Measurements from ENCODE around the gene ARHGAP26.
A peak's percentile ranks its signal among the peaks of the same experiment; 100 is the strongest.
"Not testable (repeated sequence)": the region's sequence is repeated elsewhere in the genome, so short reads cannot be mapped to it uniquely, and the experiment has no call there.

ARHGAP26 gene

DNA sequence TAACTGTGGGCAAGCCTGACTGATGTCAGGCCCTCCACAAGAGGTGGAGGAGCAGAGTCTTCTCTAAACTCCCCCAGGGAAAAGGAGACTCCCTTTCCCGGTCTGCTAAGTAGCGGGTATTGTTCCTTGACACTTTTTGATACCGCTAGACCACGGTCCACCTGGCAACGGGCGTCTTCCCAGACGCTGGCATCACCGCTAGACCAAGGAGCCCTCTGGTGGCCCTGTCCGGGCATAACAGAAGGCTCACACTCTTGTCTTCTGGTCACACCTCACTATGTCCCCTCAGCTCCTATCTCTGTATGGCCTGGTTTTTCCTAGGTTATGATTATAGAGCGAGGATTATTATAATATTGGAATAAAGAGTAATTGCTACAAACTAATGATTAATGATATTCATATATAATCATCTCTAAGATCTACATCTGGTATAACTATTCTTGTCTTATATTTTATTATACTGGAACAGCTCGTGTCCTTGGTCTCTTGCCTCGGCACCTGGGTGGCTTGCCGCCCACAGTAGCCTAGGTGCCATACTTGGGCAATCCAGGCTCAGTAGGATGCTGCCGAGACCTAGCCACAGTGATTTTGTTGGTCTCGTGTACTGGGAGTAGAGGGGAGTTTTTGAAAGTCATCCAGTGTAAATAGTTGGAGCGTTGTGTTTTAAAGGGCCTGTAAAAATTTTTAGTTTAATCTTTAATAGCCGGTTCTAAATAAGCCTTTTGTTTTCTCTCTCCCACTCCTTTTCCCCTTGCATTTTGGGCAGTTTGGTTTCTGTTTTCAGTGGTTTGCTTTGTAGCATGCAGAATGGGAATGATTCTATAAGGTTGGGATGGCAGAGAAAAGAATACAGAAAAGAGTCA is 195.3 kb downstream of the ARHGAP26 start:
- not testable (repeated sequence) for H3K4me3 ChIP-seq (ENCODE audit: low read depth, low read length); DNase-seq (ENCODE audit: low read depth)

DNA sequence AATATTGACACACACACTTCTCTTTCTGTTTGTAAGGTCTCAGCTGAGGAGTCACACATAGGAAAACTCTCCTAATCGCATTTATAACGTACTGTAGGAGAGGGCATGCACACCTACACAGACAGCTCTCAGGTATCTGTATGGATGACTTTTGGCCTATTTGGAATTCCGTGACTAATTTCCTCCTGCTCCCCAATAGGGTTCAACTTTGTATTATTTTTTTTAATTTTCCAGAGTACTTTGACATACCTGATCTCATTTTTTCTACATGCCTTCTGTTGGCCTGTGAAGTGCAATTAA is 195.9 kb downstream of the ARHGAP26 start:
- H3K4me3 ChIP-seq (ENCODE audit: low read depth, low read length) = no peak overlapping the region
- no peak for DNase-seq (ENCODE audit: low read depth)

DNA sequence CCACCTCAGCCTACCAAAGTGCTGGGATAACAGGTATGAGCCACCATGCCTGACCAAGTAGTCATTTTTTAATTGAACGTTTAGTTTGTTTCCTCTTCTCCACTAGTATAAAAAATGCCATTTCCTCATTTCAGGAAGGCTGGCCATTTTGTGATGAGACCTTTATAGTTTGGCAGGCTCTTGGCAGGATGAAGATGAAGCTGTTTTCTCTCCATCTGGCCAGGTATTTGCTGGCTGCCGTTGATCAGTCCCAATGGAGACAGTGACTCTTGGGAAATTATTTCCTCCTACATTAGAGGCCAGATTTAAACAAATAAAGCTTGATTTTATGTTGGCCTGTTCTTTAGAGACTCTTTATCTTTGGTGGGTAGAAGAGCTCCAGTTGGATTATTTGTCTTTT is 199.0 kb downstream of the ARHGAP26 start:
- H3K4me3 ChIP-seq (ENCODE audit: low read depth, low read length) = no peak overlapping the region
- DNase-seq (ENCODE audit: low read depth) = no peak

DNA sequence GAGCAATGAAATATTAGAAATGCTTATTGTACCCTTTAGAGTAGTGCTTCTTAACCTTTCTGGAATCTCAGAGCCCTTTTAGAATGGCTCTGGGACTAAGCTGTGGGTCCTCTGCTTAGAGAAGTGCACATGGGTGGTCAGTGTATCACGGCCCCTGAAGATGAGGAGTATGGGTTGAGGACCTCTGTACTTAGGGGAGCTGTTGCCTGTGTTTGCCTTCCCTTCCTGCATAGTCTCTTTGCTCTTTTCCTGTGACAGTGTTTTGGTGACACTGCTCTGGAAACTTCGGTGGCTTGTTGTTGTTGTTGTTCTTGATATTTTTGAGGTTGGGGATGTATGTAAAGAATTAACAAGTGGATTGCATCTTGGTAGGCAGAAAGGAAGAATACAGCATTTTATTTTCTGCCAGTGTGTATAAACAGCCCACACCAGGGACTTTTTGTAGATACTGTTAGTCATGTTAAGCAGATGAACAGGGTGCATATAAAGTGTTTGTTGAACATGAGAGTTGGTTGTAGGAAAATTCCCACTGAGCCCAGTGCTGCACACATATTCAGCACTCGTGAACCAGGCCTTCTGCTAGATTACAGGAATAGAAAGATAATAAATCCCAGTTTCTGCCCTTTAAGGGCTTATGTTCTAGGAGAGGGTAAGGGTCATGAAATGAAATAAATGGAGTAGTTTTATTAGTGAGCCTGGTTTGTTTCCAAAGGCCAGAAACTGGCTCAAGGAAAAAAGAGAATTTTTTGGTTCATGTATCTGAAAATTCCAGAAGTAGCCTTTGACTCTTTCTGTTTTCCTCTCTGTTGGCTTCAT is 199.7 kb downstream of the ARHGAP26 start:
- H3K4me3 ChIP-seq (ENCODE audit: low read depth, low read length) = no peak overlapping the region
- no peak for DNase-seq (ENCODE audit: low read depth)

GRCh38 chr5:142970440-142971030 is 200.4 kb downstream of the ARHGAP26 start:
- no peak for DNase-seq (ENCODE audit: low read depth)
- no peak overlapping the region for H3K4me3 ChIP-seq (ENCODE audit: low read depth, low read length)

DNA sequence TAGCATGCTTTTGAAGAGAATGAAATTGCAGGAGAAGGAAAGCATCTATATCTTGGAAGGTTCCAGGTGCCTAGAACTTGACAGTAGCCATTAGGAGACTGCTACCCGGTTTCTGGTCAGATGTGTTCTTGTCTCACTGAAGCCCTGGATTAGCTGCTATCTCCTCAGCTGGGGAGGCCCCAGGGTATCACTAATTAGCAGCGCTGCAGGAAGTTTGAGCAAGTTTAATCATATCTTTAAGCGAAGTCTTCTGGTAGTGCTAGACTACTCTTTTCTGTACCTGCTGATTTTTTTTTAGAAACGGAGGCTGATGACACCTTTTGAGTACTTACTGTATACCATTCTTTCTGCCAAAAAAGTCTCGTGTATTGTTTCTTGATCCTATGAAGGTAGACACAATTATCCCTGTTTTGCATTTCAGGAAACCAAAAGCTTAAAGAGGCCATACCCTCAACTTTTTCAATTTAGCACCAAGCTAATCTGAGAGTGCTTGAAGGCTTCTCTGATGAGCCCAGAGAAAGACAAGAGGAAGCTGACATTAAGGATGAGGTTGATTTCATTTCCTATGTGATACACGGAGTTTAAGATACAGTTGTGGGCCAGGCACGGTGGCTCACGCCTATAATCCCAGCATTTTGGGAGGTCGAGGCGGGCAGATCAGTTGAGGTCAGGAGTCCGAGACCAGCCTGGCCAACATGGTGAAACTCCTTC is 201.3 kb downstream of the ARHGAP26 start:
- DNase-seq (ENCODE audit: low read depth) = no peak
- no peak overlapping the region for H3K4me3 ChIP-seq (ENCODE audit: low read depth, low read length)

DNA sequence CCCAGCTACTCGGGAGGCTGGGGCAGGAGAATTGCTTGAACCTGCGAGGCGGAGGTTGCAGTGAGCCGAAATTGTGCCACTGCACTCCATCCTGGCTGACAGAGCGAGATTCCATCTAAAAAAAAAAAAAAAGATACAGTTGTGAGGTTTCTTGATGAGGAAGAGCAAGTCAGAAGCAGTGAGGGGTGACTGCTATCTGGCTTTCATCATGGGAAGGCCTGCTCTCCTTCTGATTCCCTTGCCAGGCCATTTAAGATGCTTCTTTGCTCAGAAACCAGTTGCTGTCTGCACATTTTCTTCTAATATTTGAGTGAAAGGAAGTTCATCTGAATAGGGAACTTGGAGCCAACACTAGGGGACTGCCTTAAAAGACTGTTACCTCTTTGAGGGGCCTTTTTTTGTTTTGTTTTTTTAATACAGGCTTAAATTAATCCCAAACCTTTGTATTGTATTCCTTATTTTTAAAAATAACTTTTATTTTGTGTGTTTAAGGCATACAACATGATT is 201.9 kb downstream of the ARHGAP26 start:
- no peak for DNase-seq (ENCODE audit: low read depth)
- H3K4me3 ChIP-seq (ENCODE audit: low read depth, low read length) = no peak overlapping the region

GRCh38 chr5:142973932-142974331 is 203.8 kb downstream of the ARHGAP26 start:
- H3K4me3 ChIP-seq (ENCODE audit: low read depth, low read length) = no peak overlapping the region
- DNase-seq (ENCODE audit: low read depth) = no peak

DNA sequence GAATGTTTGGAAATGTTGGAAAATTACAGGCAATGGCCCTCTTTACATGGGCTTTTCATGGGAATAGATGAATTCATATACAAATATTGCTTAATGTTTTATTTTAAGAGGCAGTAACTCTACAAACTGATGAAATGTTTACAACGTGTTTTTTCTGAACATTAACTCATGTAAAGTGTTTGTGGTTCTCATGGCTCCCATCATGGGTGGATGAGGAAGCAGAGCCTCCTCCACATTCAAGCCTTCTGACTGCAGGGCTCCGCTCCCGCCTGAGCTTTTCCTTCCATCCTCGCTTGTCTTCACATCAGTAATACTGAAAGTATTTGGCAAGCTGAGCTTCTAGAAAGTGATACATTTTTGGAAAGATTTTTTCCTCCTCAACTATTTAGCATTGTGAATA is 204.2 kb downstream of the ARHGAP26 start:
- no peak overlapping the region for H3K4me3 ChIP-seq (ENCODE audit: low read depth, low read length)
- no peak for DNase-seq (ENCODE audit: low read depth)

GRCh38 chr5:142976861-142977260 is 206.7 kb downstream of the ARHGAP26 start:
- no peak overlapping the region for H3K4me3 ChIP-seq (ENCODE audit: low read depth, low read length)
- no peak for DNase-seq (ENCODE audit: low read depth)

DNA sequence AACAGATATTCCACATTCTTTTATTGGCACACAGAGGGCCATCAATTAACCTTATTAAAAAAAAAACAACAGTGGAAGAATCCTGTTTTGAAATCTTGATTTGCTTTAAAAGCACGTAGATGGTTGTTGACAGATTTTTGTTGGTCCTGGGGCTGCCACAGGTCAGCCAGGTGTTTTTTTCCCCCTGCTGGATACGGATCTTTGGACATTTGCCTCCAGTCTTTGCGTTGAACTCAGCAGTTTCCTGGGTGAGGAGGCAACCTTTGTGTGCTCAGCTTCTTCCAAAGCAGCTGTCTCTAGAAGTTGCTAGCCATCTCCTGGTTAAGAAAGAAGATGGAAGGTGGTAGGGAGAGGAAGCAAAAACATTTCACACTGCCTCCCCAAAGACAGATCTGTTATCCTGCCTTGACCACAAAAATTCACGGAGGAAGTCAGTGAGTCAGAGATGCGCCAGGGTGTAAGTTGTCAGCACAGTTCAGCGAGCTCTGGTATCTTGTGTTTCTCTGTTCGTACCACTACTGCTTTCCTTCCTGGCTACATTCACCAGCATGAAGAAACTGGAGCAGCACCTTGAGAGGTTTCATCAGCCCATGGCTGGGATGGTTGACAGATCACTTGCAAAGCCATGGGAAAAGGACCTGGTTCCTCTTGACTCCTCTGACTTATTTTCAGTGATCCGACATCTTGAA is 207.3 kb downstream of the ARHGAP26 start:
- H3K4me3 ChIP-seq (ENCODE audit: low read depth, low read length) = no peak overlapping the region
- peak; percentile 88 for DNase-seq (ENCODE audit: low read depth)

DNA sequence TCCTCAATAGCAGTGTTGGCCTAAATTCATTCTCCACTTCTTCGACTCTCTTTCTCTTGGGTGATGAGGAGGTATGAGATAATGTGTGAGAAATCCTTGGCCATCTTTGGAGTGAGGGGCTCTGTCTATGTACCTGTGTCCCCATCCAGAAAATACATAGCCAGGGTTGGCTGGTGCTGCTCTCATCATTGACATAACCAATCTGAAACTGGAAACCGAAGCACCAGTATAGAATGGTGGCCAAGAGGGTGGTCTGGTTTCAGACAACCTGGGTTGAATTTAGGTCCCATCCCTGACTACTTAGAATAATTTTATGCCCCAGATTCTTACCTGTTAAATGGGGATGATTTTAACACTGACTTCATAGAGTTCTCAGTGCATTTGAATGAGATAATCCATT is 208.1 kb downstream of the ARHGAP26 start:
- no peak for DNase-seq (ENCODE audit: low read depth)
- no peak overlapping the region for H3K4me3 ChIP-seq (ENCODE audit: low read depth, low read length)

- no peak for DNase-seq (ENCODE audit: low read depth)
Observed at GRCh38 chr5:142978726-142979125, 208.5 kb downstream of the ARHGAP26 start.

GRCh38 chr5:142979636-142980035 is 209.5 kb downstream of the ARHGAP26 start:
- DNase-seq (ENCODE audit: low read depth) = no peak
- H3K4me3 ChIP-seq (ENCODE audit: low read depth, low read length) = no peak overlapping the region

More at GRCh38 chr5:142978726-142979125, 208.5 kb downstream of the ARHGAP26 start:
- no peak overlapping the region for H3K4me3 ChIP-seq (ENCODE audit: low read depth, low read length)

DNA sequence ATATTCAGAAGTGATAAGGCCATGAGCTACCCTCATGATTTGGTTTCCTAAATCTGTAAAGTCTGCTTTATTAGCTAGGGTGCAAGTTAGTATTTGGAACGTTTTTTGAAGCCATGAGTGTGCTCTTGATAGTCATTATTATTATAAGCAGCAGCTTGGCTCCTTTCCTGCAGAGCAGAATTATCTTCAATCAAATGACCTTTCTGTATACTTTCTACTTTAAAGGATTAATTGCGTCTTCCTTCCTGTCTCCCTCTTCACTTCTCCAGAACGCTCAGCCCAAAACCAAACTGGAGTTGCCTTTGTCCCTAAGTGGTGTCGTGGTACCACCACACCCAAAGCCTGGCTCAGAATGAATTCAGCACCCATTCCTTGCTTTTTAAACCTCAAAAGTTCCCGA is 211.3 kb downstream of the ARHGAP26 start:
- no peak for DNase-seq (ENCODE audit: low read depth)
- H3K4me3 ChIP-seq (ENCODE audit: low read depth, low read length) = no peak overlapping the region

GRCh38 chr5:142981886-142982820 is 212.0 kb downstream of the ARHGAP26 start:
- peak; percentile 54 for DNase-seq (ENCODE audit: low read depth)
- H3K4me3 ChIP-seq (ENCODE audit: low read depth, low read length) = no peak overlapping the region

DNA sequence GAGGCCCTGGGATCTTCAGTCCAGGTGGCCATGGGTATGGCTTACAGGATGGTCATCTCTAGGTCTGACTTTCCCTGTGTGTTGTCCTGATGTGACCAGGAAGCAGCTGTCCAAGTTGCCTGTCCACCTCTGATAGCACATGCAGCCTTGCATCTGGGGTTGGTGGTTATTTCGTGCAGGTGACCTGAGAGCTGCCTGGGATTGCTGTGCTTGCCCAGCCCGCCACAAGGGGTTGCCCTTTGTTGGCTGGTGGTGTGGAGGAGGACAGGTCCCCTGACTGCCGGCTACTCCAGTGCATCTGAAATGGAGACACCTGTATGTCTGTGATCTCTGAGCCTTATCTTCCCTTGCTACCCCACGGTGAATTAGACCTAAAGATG is 212.6 kb downstream of the ARHGAP26 start:
- H3K4me3 ChIP-seq (ENCODE audit: low read depth, low read length) = no peak overlapping the region
- DNase-seq (ENCODE audit: low read depth) = no peak

GRCh38 chr5:142984011-142984410 is 213.8 kb downstream of the ARHGAP26 start:
- no peak for DNase-seq (ENCODE audit: low read depth)
- H3K4me3 ChIP-seq (ENCODE audit: low read depth, low read length) = no peak overlapping the region
